Measurements from ENCODE around the gene POGK.

DNA sequence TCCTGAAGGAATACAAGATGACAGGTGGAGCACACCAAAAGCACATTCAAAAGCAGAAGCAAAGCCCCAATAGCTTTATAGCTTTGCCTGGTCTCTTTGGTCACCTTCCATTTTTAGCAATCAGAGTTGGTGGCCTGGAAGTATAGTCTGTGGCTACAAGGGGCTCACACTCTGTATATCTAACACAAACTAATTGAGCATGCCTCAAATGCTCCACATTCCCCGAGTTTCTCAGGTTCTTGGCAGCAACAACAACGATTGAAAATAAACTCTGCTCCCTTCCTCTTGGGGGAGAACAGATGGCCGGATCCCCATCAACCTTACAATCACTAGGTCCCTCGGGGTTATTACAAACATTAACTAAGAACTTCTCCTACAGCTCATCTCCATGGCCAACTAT, 61.7 kb downstream of the POGK start:
- TF ChIP-seq CTCF (IDR thresholded peaks at IDR 0.05; ENCODE audit: low read depth, low read length) (no peak), EZH2phosphoT487 (IDR thresholded peaks at IDR 0.05; ENCODE audit: low read depth) (no peak)

Data from OCI-LY3 (cell line).